B cell (primary cell): ENCODE measurements around the gene ZDHHC21. TPM values are rescaled to one million over a fixed set of nuclear protein-coding genes. Genes with fewer than 3 reads are reported as not detected.
A peak's percentile ranks its signal among the peaks of the same experiment; 100 is the strongest.

Experiments used
- ATAC-seq: fragments of 200-7000 bp; cut with Tn5 transposase; one replicate; pipeline ENCODE4 v1.10.0; 2021; ENCODE audit warnings: low read depth, mild to moderate bottlenecking, moderate number of reproducible peaks, moderate library complexity
- CTCF ChIA-PET: fragments of 350-600 bp; sonication (Branson Sonifier 250); formaldehyde crosslinking; loops from one replicate; lab custom pipeline; 2021; ENCODE audit warnings: antibody characterized with exemption, inconsistent platforms; lab: Charles Lee
- POLR2A ChIA-PET: fragments of 350-600 bp; sonication (Branson Sonifier 250); formaldehyde crosslinking; loops from one replicate; lab custom pipeline; 2021; ENCODE audit warnings: antibody characterized with exemption; lab: Charles Lee
- DNase-seq: peaks from one replicate; pipeline ENCODE4 v3.0.0; 2013
- H2AFZ ChIP-seq: 2 replicates; pipeline ENCODE4 v1.6.1; 2012; ENCODE audit warnings: mild to moderate bottlenecking, low read depth, low read length; ENCODE audit not compliant: insufficient read depth, poor library complexity, severe bottlenecking
- H3K27ac ChIP-seq, 2 donors: 1 replicate in 1 of 2; 2 replicates in 1 of 2; pipeline ENCODE4 v1.5.1; 2012 to 2013; ENCODE audit warnings: low read length in 2 of 2, mild to moderate bottlenecking in 2 of 2, moderate library complexity in 1 of 2
- H3K27me3 ChIP-seq, 4 experiments: fragments of 200-600 bp in 1 of 4; sonication (generic) in 1 of 4; replicated peaks in 1 of 4; 1 replicate in 2 of 4; 2 replicates in 2 of 4; pipeline versions ENCODE4 v1.6.1 to v1.7.0; 2013 to 2016; ENCODE audit warnings: low read length in 3 of 4, mild to moderate bottlenecking in 2 of 4, mixed read lengths in 1 of 4, moderate library complexity in 1 of 4; ENCODE audit not compliant: insufficient read depth in 4 of 4, control insufficient read depth in 3 of 4; ENCODE audit errors: control extremely low read depth in 1 of 4
- H3K36me3 ChIP-seq, 2 experiments: replicated peaks in 1 of 2; 1 replicate in 1 of 2; 2 replicates in 1 of 2; pipeline versions ENCODE4 v1.6.1 to v1.7.1; 2013; ENCODE audit warnings: low read length in 1 of 2; ENCODE audit not compliant: insufficient read depth in 2 of 2, control insufficient read depth in 1 of 2; ENCODE audit errors: control extremely low read depth in 1 of 2, extremely low read depth in 1 of 2
- H3K4me1 ChIP-seq, 2 donors: fragments of 200-600 bp in 1 of 2; sonication (generic) in 1 of 2; 1 replicate in 1 of 2; 2 replicates in 1 of 2; pipeline versions ENCODE4 v1.5.1 to v1.6.1; 2013 to 2017; ENCODE audit warnings: low read length in 2 of 2; ENCODE audit not compliant: control insufficient read depth in 2 of 2, insufficient read depth in 2 of 2
- H3K4me2 ChIP-seq: replicated peaks from 2 replicates; pipeline ENCODE3; 2012; ENCODE audit warnings: mild to moderate bottlenecking, low read depth, low read length; ENCODE audit not compliant: poor library complexity, severe bottlenecking
- H3K4me3 ChIP-seq, 5 experiments: fragments of 200-600 bp in 1 of 5; sonication (generic) in 1 of 5; 1 replicate in 3 of 5; 2 replicates in 2 of 5; pipeline versions ENCODE4 v1.5.1 to v1.7.0; 2011 to 2016; ENCODE audit warnings: low read length in 4 of 5, mild to moderate bottlenecking in 4 of 5, low read depth in 2 of 5, control low read depth in 1 of 5, moderate library complexity in 1 of 5; ENCODE audit not compliant: insufficient read depth in 1 of 5; ENCODE audit errors: control extremely low read depth in 1 of 5, extremely low read depth in 1 of 5
- H3K79me2 ChIP-seq: fragments of 200-600 bp; sonication (generic); one replicate; pipeline ENCODE4 v1.6.0; 2016; ENCODE audit warnings: low read length; ENCODE audit not compliant: control insufficient read depth, insufficient read depth
- H3K9ac ChIP-seq: fragments of 200-600 bp; sonication (generic); 2 replicates; pipeline ENCODE4 v1.6.1; 2017; ENCODE audit warnings: mild to moderate bottlenecking, low read length, moderate library complexity
- H3K9me3 ChIP-seq, 3 donors: one replicate each; pipeline versions ENCODE4 v1.6.1 to v1.7.1; 2013; ENCODE audit warnings: low read length in 2 of 3; ENCODE audit not compliant: control insufficient read depth in 2 of 3, insufficient read depth in 1 of 3; ENCODE audit errors: control extremely low read depth in 1 of 3
- H4K20me1 ChIP-seq: 2 replicates; pipeline ENCODE4 v1.6.0; 2012; ENCODE audit warnings: mild to moderate bottlenecking, low read length; ENCODE audit not compliant: insufficient read depth, control insufficient read depth, poor library complexity, severe bottlenecking
- H3K27ac Mint-ChIP-seq: one replicate; pipeline ENCODE4 v1.8.0; 2021; ENCODE audit warnings: mixed read lengths
- H3K27me3 Mint-ChIP-seq: one replicate; pipeline ENCODE4 v1.8.0; 2021; ENCODE audit warnings: mixed read lengths
- H3K4me1 Mint-ChIP-seq: one replicate; pipeline ENCODE4 v1.8.0; 2021; ENCODE audit warnings: mixed read lengths
- H3K4me3 Mint-ChIP-seq: one replicate; pipeline ENCODE4 v1.8.0; 2021; ENCODE audit warnings: mixed read lengths
- H3K9me3 Mint-ChIP-seq: one replicate; pipeline ENCODE4 v1.8.0; 2022; ENCODE audit warnings: mixed read lengths; ENCODE audit not compliant: insufficient read depth
- EZH2 ChIP-seq: IDR thresholded peaks from 2 replicates; pipeline ENCODE4 v1.6.1; 2012; ENCODE audit warnings: borderline replicate concordance, low read depth, mild to moderate bottlenecking, moderate library complexity, low read length; ENCODE audit not compliant: insufficient read depth, poor library complexity, severe bottlenecking
- WGBS: methylation state at CpG from one replicate; pipeline ENCODE4 v1.1.5; 2013; ENCODE audit warnings: missing lambda C conversion rate; ENCODE audit not compliant: insufficient coverage; 5-methylcytosine and 5-hydroxymethylcytosine counted together
- intact Hi-C: fragments of 100-400 bp; cut with micrococcal nuclease; formaldehyde crosslinking; loops from one replicate; pipeline ENCODE4 v1.10.0; 2022
- polyA plus RNA-seq: library from polyadenylated mRNA; depleted of rRNA; stranded (reverse); fragments of >200 nt; gene quantifications from 2 replicates; pipeline ENCODE4 v1.2.3, GENCODE V29; 2012
- total RNA-seq, 2 donors: library from RNA; stranded (reverse); fragments of 120-200 nt in 1 of 2; gene quantifications; 1 replicate in 1 of 2; 2 replicates in 1 of 2; pipeline versions ENCODE4 v1.2.3 to v1.2.4, GENCODE V29; 2013 to 2022
- TF ChIP-seq, protein P1 (sequence below): fragments of 200-600 bp; IDR thresholded peaks from one replicate; pipeline ENCODE4 v1.8.0; 2022; ENCODE audit warnings: antibody characterized with exemption, mild to moderate bottlenecking

Gene ZDHHC21
- total and polyA plus RNA-seq, 2 donors (not counting 1 experiment from before 2014, with no cell fraction given) = 10.3 to 39.7 TPM

DNA sequence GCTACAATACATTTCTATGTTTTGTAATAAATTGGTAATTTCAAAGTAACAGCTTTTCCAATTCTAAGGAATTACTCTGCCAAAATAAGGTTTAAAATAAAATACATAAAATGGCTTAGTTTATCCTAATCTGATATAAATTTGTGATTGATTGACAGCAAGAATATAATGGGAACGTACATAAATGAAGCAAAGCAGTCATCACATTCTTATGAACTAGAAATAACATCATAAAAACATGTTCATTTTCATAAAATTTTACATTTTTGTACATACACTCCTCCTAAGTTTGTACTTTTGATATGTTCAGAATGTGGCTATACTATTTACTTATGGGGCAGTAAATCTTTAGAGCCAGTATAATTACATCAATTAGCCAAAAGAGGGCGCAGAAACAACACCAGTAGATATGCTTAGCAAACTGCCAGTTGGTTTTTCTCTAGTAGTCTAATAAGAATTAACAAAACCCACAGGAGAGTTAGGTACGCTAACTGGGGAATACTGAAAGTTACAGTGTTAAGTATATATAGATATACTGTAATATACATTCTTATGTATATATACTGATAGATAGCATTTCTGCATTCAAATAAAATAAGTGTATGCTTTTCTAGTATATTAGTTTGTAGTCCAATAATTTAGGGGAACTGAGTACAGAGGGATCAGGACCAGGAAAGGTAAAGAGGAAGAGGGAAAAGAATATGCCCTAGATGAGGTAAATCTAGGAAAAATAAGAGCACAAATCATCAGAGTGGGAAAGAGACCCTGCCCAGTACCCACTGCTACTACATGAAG, 76.8 kb downstream of the ZDHHC21 start:
- DNase-seq (peak; percentile 63), ATAC-seq (peak; percentile 47)
- H3K9ac ChIP-seq = no peak overlapping the region
- Mint-ChIP-seq H3K4me3 (no peak overlapping the region), H3K9me3 (no peaks in the 10 kb centered on the region), H3K4me1 (no peaks in the 10 kb centered on the region), H3K27ac (no peak overlapping the region), H3K27me3 (no peaks in the 10 kb centered on the region)
- no peaks in the 10 kb centered on the region for H3K79me2 ChIP-seq
- no peaks in the 10 kb centered on the region for H3K27me3 ChIP-seq
- TF ChIP-seq, protein P1, sequence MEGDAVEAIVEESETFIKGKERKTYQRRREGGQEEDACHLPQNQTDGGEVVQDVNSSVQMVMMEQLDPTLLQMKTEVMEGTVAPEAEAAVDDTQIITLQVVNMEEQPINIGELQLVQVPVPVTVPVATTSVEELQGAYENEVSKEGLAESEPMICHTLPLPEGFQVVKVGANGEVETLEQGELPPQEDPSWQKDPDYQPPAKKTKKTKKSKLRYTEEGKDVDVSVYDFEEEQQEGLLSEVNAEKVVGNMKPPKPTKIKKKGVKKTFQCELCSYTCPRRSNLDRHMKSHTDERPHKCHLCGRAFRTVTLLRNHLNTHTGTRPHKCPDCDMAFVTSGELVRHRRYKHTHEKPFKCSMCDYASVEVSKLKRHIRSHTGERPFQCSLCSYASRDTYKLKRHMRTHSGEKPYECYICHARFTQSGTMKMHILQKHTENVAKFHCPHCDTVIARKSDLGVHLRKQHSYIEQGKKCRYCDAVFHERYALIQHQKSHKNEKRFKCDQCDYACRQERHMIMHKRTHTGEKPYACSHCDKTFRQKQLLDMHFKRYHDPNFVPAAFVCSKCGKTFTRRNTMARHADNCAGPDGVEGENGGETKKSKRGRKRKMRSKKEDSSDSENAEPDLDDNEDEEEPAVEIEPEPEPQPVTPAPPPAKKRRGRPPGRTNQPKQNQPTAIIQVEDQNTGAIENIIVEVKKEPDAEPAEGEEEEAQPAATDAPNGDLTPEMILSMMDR = peak; percentile 92
- no peak for TF ChIP-seq EZH2
- no peak overlapping the region for H3K4me3 ChIP-seq
- intact Hi-C loops = loop anchor here (1.0 kb wide), 1 partner anchor 152 kb away; no protein-coding TSS in a partner anchor
- H3K4me2 ChIP-seq = no peak overlapping the region
- H3K36me3 ChIP-seq = peaks cover 3 to 10% of the 10 kb centered on the region in 2 experiments
- H4K20me1 ChIP-seq = no peaks in the 10 kb centered on the region
- H3K4me1 ChIP-seq = no peaks in the 10 kb centered on the region
- WGBS = no CpG with 5 or more reads among the region's 3 CpGs
- no peaks in the 10 kb centered on the region for H3K9me3 ChIP-seq
- H2AFZ ChIP-seq = no peak overlapping the region
- H3K27ac ChIP-seq = no peak overlapping the region
- ChIA-PET CTCF (interaction anchor here (0.7 to 8.1 kb wide), 9 partner anchors 8 to 151 kb away, joined by 3 to 238 read pairs (median 4); no protein-coding TSS in a partner anchor), POLR2A (no interaction called here)

DNA sequence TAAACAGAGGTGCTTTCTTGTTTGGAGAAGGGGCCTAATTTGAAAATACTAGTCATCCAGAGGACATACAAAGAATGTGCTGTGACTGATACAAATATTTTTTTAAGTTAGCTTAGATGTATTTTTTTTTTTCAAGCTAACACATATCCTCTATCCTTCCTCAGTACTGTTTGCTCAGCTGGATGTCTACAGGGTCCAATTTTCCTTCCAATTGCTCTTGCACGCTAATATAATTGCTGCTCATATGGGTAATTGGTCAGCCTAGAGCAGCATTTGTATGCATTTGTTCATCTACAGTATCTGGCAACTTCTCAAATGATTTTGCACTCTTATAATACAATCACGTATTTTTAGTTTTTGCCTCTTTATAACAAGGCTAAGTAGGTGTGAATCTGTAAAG, 84.7 kb downstream of the ZDHHC21 start:
- TF ChIP-seq EZH2 = no peak
- TF ChIP-seq, protein P1 = no peak
- Histone ChIP-seq H3K27ac (no peak overlapping the region), H3K36me3 (peaks cover 3 to 14% of the 10 kb centered on the region in 2 experiments), H3K4me1 (no peaks in the 10 kb centered on the region), H3K27me3 (no peaks in the 10 kb centered on the region), H3K4me2 (no peak overlapping the region), H3K4me3 (no peak overlapping the region), H3K79me2 (no peaks in the 10 kb centered on the region), H3K9me3 (no peaks in the 10 kb centered on the region), H4K20me1 (no peaks in the 10 kb centered on the region), H3K9ac (no peak overlapping the region), H2AFZ (no peak overlapping the region)
- WGBS = no CpG with 5 or more reads among the region's 2 CpGs
- intact Hi-C loops = no loop called here
- no peak overlapping the region for H3K27ac Mint-ChIP-seq
- ATAC-seq (no peak), DNase-seq (no peak)
- CTCF ChIA-PET = interaction anchor here (1.5 to 2.1 kb wide), 2 partner anchors 9 to 160 kb away, joined by 4 to 9 read pairs; no protein-coding TSS in a partner anchor
- POLR2A ChIA-PET = no interaction called here
- no peak overlapping the region for H3K4me3 Mint-ChIP-seq
- H3K4me1 Mint-ChIP-seq = no peaks in the 10 kb centered on the region
- no peaks in the 10 kb centered on the region for H3K9me3 Mint-ChIP-seq
- no peaks in the 10 kb centered on the region for H3K27me3 Mint-ChIP-seq
